Stimulated activated naive CD8-positive, alpha-beta T cell treated with anti-CD3 and anti-CD28 coated beads, Interleukin-15, Interleukin-2, amounts not matched to agents 100 U/mL and 50 U/mL, for 24 hours (primary cell): ENCODE data around the gene MCRIP1.

ENCODE experiments used
- ATAC-seq: fragments of 150-1000 bp; cut with Tn5 transposase; one replicate; pipeline ENCODE4 v1.10.0; 2021
- DNase-seq: peaks from one replicate; pipeline ENCODE4 v3.0.0; 2021

MCRIP1 gene

DNA sequence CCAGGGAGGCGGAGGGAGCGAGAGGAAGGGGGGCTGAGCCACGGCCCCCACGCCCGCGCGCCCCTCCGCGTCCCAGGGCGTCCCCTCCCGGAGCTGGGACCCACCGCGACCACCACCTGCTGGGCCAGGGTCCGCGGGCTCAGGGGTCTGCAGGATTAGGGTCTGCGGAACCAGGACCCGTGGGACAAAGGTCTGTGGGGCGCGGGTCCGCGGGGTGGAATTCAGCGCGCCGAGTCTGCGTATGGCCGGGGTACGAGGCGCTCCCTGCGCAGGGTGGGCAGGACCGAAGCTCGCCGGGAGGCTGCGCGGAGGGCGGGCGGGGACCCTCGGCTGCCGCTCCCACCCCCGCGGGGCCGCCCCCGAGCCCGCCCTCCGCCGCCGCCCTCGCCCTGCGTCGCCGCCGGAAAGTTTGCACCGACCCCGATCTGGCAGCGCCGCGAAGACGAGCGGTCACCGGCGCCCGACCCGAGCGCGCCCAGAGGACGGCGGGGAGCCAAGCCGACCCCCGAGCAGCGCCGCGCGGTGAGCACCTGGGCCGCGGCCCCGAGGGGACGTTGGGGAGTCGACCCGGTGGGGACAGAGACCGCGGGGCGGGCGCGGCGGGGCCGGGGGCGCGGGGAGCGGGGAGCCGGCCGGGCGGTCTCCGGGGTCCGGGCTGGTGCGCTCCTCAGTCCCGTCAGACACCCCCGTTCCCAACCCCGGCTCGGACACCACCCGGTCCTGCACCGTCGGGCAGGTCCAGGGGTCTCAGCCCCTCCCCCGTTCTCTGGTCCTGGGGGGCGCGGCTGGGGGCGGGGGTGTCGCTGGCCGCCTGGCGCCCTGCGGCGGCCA, 29.1 kb downstream of the MCRIP1 start, which contains the start of gene GCGR:
Gene GCGR (plus strand): TSS at position 423 of the 831 bp plus-strand sequence. CDS start 4,869 bp downstream, outside the sequence.
- DNase-seq (no peak), ATAC-seq (no peak)

DNA sequence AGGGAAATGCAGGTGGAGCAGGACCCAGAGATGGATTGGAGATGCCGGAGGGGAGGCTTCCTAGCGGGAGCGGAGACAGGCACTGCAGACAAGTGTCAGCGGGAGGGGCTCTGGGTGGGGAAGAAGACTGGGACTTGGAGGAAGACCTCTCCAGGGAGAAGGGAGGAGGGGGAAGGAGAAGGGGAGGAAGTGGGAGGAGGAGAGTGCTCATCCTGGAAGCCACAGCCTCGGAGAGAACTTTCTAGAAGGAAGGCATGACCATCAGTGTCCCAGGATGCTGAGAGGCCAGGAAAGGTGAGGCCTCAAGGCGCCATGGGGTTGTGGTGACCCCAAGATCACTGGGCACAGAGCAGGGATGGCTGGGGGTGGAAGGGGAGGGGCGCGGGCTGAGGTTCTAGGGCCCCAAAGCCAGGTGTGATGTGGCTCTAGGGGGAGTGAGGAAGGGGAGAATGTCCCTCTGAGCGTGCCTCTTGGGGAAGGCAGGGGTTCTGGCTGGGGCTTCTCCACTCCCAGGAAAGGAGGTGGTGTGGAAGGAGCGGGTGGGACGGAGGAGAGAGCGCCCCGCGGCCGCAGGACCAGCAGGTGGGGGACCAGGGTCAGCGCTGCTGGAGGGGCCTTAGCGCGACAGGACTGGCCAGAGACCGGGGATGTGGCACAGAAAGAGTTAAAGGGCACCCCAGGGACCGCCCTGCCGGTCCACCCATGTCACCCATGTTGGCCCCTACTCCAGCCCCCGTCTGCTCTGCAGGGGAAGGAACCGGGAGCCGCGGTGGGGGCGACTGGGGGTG, 30.0 kb downstream of the MCRIP1 start:
- DNase-seq (no peak), ATAC-seq (no peak)

DNA sequence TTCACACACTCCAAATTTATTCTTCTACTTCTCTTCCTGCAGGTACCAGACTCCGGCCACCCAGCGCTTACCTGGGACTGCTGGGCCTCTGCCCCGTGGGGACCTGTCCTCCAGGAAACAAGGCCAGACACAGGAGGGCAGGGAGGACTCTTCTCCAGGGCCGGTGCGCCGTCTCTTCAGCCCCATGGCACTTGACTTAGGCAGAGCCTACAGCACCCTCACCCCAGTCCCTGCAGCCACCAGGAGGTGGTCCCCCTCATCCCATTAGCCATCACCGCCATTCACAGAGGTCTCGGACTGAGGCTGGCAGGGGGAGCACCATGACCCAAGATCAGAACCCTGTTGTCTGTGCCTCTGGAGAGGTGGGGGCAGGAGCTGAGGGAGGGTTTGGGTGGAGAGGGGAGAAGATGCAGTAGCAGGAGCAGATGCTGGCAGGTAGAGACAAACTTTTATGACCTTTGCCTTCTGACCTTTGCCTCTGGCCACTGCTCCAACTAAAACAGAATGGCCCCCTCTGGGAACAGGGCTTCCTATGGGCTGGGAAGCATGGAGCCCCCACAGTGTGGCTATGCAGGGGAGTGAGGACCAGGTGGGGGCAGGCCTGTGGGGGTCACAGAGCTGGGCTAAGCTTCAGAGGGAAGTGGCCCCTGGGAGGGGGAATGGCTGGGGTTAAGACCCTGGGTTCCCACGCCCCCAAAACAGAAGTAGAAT, 30.9 kb downstream of the MCRIP1 start:
- no peak for ATAC-seq
- no peak for DNase-seq

DNA sequence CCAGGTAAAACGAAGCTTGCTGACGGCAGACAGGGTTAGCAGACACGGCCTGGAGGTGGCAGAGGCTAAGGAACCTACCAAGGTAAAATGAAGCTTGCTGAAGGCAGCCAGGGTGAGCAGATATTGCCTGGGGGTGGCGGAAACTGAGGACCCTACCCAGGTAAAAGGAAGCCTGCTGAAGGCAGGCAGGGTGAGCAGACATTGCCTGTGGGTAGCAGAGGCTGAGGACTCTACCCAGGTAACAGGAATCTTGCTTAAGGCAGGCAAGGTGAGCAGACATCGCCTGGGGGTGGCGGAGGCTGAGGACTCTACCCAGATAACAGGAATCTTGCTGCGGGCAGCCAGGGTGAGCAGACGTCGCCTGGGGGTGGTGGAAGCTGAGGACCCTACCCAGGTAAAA, 31.8 kb downstream of the MCRIP1 start:
- DNase-seq (no peak), ATAC-seq (no peak)

DNA sequence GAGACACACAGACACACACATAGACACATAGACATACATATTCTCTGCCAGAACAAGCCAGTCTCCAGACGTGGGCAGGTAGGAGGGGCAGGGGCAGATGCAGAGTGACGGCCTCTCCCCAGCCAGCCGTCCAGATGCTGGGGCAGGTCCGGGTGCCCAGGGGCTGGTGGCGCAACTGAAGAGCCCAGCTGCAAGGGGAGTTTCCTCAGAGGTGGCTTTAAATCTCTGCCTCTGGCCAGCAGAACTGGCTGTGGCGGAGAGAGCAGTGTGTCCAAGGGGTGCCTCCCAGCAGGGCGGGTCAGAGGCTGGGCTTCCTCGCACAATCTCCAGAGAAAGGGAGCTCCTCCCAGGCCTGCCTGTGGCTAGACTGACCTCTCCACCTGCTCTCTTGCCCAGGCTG, 38.6 kb downstream of the MCRIP1 start:
- DNase-seq (no peak), ATAC-seq (no peak)

DNA sequence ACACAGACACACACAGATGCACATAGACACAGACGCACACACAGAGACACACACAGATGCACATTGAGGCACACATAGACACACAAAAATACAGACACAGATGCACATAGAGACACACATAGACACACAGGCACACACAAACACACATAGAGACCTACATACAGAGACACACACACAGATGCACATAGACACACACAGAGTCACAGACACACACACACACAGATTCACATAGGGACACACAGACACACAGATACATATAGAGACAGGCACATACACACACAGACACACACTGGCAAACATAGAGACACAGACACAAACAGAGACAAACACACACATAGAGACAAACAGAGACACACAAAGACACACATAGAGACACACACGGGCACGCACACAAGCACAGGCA, 39.0 kb downstream of the MCRIP1 start:
- ATAC-seq (no peak), DNase-seq (no peak)

DNA sequence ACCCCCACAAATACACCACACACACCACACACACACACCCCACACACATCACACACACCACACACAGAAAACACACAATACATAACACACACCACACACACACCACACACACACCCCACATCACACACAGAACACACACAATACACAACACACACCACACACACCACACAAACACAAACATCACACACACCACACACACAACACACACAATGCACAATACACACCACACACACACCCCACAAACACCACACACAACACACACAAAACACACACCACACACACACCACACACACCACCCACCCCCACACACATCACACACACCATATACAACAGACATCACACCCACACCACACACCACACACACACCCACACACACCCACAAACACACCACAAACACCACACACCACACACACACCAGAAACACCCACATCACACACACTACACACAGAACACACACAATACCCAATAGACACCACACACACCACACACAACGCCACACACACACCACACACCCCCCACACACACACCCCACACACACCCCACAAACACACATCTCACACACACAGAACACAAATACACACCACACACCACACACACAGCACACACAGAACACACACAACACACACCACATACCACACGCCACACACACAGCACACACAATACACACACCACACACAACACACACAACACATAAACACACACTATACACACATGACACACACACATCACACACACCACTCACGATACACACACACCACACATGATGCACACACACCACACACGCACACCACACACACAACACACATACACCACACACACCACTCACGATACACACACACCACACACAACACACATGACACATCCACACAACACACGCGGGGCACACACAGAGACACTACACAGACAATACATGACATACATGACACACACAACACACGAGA, 40.1 kb downstream of the MCRIP1 start:
- ATAC-seq, result no peak
- DNase-seq, result no peak
